Measurements from ENCODE around the gene POT1. TPM values are rescaled to one million over a fixed set of nuclear protein-coding genes. Genes with fewer than 3 reads are reported as not detected.

The POT1 gene
- total and polyA plus RNA-seq, 2 of the 13 experiments (the other 11 are each of a cell fraction or from before 2014, with no cell fraction given) = 21.7 to 23.4 TPM

- WGBS (ENCODE audit: low lambda C conversion rate) = 36% methylated on average over 3 of the region's 4 CpGs
- no peak for FAIRE-seq
- Histone ChIP-seq H2AFZ (ENCODE audit: low read length) (no peak overlapping the region), H3K36me3 (replicated peaks in 1 of 2; ENCODE audit: control insufficient read depth in 1 of 2, insufficient read depth in 2 of 2, low read length in 2 of 2) (no peaks in the 10 kb centered on the region), H3K4me1 (ENCODE audit: insufficient read depth, low read length) (no peaks in the 10 kb centered on the region), H3K27me3 (ENCODE audit: control insufficient read depth in 1 of 2, insufficient read depth in 2 of 2, low read length in 2 of 2) (no peaks in the 10 kb centered on the region), H4K20me1 (ENCODE audit: insufficient read depth, low read length) (no peaks in the 10 kb centered on the region), H3K9me3 (ENCODE audit: low read length) (no peaks in the 10 kb centered on the region), H3K4me2 (ENCODE audit: low read depth, low read length) (no peak overlapping the region), H3K79me2 (ENCODE audit: insufficient read depth, low read length) (no peaks in the 10 kb centered on the region), H3K27ac (ENCODE audit: extremely low read length, insufficient read depth, low read length) (no peak overlapping the region), H3K9ac (ENCODE audit: insufficient read depth, low read depth, low read length) (no peak overlapping the region), H3K4me3 (replicated peaks in 1 of 3; ENCODE audit: insufficient read depth in 1 of 3, low read depth in 2 of 3, low read length in 3 of 3) (no peak overlapping the region)
- in situ Hi-C loops (cut with HindIII; ENCODE audit: extremely low pct_ligation_motif_present, low pct_unique_long_range_greater_than_20kb) = no loop called here
- CTCF ChIA-PET (ENCODE audit: low intra/inter-chr PET ratio, low total read pairs) = no interaction called here
- TF ChIP-seq ZNF430 (CRISPR knock-in tag; IDR thresholded peaks at IDR 0.05) = no peak
- TF ChIP-seq SKI (IDR thresholded peaks at IDR 0.05; ENCODE audit: partially characterized antibody) = no peak
- no peak for TF ChIP-seq FLYWCH1 (CRISPR knock-in tag; IDR thresholded peaks at IDR 0.05)
- no peak for TF ChIP-seq MEIS2 (CRISPR knock-in tag; IDR thresholded peaks at IDR 0.05)
- TF ChIP-seq ZSCAN9 (CRISPR knock-in tag; IDR thresholded peaks at IDR 0.05; ENCODE audit: borderline replicate concordance) = no peak
- TF ChIP-seq MXI1 (IDR thresholded peaks at IDR 0.05; ENCODE audit: borderline replicate concordance, low read depth, low read length) = no peak
- TF ChIP-seq ZNF225 (CRISPR knock-in tag; IDR thresholded peaks at IDR 0.05) = no peak
- TF ChIP-seq NFAT5 (CRISPR knock-in tag; IDR thresholded peaks at IDR 0.05) = no peak
- TF ChIP-seq U2AF2 (IDR thresholded peaks at IDR 0.05; ENCODE audit: low read depth, low read length) = no peak
- no peak for TF ChIP-seq CSRNP2 (CRISPR knock-in tag; conservative IDR thresholded peaks at IDR 0.05; ENCODE audit: low read depth)
- TF ChIP-seq SNAPC2 (CRISPR knock-in tag; IDR thresholded peaks at IDR 0.05) = no peak
- no peak for DNase-seq (ENCODE audit: low spot score)
- POLR2A ChIA-PET = no interaction called here
- intact Hi-C loops (cut with micrococcal nuclease; ENCODE audit: unreplicated experiment) = no loop called here
- BruUV-seq (replicated peaks) = no TSS peak
- ATAC-seq = no peak
Measured at GRCh38 chr7:124942399-124942798, 12.8 kb upstream of the POT1 start.

Data from HepG2 (cell line).